Dedifferentiated amniotic fluid mesenchymal stem cell (primary cell): ENCODE measurements around the gene CAPZA1.
"Not testable (repeated sequence)": the region's sequence is repeated elsewhere in the genome, so short reads cannot be mapped to it uniquely, and the experiment has no call there.

Source experiments
- DNase-seq: peaks from one replicate; pipeline ENCODE4 v3.0.0-alpha.2; 2016; ENCODE audit errors: extremely low spot score

Gene CAPZA1

DNA sequence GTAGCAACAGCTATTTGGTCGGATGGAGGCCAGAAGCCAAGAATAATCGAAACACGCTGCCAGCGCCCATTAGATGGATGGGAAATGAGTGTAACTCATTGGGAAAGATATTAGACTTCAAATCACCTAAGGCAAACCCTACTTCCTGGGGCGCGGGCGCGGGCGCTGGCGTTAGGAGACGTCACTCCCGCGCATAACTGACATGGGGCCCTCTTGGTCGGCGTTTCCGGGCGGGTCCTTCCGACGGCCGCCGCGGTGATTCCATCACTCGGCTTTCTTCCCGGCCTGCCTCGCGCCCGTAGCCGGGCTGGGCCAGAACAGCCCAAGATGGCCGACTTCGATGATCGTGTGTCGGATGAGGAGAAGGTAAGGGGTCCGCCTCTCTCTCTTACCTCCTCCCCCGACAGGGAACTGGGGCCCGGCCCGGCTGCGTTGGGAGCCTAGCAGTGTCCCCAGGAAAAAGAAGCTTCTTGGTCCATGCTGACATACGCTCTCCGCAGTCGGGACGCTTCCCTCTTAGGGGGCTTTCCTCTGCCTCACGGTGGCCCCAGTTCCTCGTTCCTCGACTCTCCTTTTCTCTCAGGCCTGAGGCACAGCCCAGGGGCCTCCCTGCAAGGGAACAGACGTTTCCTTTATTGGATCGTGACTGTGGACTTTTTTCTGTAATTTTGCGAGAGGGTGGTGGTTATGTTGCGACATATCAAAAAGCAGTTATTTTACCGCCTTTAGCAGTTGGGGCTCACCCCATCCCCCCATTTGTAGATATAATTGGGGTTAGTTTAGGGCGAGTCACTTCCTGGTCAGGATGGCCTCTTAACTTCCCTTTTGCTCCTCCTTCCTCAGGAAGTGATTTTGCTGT is at the start of gene CAPZA1:
CAPZA1 (plus strand) TSS at position 315 of the 859 bp plus-strand sequence; CDS start at position 328, 13 bp downstream.
- DNase-seq = peak; percentile 89

DNA sequence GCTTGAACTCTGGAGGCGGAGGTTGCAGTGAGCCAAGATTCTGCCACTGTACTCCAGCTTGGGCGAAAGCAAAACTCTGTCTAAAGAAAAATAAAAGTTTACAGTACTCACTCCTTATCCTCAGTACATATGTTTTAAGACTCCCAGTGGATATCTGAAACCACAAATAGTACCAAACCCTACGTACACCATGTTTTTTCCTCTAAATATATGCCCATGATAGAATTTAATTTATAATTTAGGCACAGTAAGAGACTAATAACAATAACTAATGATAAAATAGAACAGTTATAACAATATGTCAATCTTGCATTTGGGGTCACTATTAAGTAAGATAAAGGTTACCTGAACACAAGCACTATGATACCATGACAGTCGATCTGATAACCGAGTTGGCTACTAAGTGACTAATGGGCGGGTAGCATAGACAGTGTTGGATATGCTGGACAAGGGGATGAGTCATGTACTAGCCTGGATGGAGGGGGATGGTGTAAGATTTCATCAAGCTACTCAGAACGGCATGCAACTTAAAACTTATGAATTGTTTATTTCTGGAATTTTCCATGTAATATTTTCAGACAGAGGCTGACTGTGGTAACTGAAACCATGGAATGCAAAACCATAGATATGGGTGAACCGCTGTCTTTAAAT is 44.4 kb upstream of the CAPZA1 start:
- DNase-seq = peak; percentile 97

DNA sequence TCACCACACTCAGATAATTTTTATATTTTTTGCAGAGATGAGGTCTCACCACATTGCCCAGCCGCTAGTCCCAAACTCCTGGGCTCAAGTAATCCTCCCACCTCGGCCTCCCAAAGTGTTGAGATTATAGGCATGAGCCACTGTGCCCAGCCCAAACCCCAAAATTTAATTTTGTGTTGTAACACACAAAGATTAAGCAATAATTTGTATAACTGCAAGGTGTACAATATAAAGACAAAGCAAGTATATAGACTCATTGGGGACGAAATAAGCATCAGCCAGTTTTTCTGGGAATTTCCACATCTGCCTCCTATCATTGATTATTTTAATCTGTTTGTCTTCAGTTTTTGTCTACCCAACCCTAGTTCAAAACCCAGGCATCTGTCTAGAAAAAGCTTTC is 43.4 kb upstream of the CAPZA1 start:
- DNase-seq = no peak

DNA sequence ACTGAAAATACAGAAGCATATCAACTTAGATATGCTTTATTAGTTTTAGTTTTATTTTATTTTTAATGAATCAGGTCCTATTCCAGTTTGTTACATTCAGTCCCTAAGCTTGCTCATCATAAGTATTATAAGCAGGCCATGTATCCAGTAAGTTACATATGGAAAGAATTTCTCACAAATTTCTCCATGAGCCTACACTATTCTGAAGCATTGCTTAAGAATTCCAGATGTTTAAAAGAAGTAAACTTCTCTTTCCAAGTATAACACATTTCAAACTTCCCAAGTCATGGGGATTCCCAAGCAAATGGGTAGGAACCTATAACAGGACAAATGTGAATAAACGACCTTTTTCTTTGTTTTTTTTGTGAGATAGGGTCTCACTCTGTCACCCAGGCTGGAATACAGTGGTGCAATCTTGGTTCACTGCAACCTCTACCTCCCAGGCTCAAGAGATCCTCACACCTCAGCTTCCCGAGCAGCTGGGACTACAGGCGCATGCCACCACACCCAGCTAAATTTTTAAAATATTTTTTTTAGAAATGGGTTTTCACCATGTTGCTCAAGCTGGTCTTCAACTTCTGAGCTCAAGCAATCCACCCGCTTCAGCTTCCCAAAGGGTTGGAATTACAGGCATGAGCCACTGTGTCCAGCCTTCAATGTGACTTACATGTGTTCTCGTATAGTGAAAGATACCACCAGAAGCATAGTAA is 39.7 kb upstream of the CAPZA1 start:
- peak; percentile 73 for DNase-seq

DNA sequence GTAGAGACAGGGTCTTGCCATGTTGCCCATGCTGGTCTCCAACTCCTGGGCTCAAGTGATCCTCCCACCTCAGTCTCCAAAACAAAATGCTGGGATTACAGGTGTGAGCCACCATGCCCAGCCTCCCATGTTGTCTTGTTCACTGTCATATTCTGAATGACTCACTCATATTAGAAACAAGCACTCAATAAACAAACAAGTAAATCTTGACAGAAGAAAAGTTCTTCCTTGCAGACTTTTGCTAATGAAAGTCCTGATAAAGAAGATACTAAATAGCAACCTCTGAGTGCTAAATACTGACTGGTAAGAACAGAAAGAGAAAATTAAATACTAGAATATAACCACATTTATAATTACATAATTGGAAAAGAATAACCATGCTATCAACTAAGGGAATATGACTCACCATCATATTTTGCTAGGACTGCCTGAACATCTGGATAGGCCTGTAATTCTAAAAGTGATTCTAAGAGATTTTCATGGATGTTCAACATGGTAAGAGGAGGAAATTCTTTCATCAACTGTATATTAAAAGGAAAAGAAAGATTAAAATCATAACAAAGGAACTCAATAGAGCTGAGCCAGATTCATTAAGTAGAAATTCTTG is 37.9 kb upstream of the CAPZA1 start:
- no peak for DNase-seq

DNA sequence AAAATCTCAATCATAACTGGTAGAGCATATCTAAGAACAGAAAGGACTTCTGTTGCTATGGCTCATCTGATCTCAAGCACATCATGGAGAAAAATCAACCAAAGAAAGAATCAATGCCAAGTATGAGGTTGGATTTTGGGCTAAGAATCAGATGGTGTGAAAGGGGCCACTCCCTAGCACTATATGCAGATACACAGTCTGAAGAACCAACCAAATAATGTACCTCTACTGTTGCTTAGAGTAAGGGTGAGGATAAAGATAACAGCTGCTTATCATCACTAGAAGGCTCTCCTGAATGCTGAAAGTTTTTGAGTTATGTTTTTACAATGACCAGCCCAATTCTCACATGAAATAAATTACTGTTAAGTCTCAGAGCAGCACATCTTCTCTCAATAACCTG is 36.3 kb upstream of the CAPZA1 start:
- no peak for DNase-seq

DNA sequence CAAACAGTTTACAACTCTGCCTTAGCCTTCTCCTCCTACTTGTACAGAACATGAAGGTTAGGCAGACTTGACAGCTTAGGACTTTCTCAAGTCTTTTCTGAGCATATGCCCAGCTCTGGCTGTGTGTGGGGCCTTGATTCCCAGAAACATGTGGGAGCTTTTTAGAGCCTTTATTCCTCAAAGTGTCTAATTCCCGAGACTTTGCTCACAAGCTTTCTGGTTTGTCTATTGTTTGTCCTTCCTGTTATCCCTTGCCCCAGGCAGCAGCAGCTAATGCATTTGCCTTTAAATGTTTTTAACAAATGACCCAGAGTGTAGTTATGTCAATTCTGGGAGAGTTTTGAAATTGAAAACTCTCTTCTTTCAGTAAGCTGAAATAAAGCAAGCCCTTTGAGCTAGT is 29.9 kb upstream of the CAPZA1 start:
- DNase-seq = no peak

DNA sequence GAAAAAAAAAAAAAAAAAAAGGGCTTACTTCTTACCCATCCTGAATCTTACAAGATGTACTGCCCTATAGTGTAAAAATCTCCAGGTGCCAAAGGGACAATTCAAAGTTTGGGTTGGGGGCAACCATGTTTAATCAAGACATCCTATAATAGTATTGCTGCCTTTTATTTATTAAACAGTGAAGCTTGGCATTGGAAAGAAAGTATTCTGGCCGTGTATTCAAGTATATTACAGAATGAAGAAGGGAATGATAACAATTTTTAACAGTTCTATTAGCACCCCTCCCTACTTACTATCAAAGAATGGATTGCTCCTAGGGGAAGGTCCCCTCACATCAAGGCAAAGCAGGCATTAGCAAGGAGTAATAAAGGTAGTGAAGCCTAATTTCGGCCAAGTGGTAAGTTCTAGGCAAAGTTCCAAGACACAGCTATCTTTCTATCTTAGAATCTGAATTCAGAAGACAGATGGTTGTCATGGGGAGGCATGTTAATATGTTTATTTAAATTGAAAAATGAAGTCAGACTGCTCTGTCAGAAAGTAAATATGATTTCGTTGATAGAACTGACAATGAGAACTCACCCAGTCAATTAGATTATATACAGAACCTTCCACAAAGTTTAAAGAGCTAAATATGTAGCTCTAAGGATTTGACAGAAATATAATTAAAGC is 25.3 kb upstream of the CAPZA1 start:
- no peak for DNase-seq

DNA sequence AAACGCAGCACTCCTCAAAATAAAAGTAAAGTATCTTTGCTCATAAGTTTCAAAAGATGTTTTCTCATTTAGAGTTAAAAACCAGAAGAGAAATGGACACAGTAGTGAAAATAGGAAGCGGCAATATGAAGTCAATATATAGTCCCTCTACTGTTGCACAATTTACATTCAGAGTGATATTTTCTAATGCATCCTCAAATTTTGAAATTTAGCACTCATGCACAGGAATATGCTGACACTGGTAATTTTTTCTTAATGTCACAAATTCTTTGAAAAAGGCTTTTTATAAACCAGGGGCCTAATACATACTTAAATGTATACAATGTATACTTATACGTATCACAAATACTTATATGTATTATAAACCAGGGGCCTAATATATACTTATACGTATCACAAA is 20.2 kb upstream of the CAPZA1 start:
- no peak for DNase-seq

DNA sequence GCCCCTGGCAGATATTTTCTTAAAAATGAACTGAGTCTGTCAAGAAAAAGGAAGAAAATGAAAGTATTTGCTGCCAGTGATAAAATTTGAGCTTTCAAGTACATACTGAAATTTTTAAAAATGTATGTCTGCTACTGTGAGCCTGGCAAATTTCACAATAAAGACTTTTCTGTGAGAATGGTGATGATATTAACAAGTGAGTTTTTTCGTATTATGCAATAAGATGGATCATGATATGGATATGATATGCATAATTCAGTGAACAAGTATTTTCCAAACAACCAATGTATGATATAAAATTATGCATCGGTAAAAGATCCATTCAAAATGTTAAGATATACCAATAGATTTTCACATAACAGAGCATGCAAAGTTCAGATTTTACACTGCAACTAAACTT is 16.6 kb upstream of the CAPZA1 start:
- DNase-seq = no peak

DNA sequence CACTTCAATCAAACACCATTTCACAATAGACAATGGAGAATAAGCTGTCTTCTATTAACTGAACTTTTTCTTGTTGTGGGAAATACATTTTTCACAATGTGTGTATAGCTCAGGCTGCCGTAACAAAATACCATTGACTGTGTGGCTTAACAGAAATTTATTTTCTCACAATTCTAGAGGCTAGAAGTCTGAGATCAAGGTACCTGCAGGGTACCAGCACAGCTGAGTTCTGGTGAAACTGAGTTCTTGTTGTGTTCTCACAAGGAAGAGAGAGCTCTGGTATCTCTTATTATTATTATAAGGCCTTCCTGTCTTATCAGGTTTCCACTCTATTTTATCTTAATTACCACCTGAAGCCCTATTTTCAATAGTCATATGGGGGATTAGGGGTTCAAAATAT is 16.1 kb upstream of the CAPZA1 start:
- no peak for DNase-seq

DNA sequence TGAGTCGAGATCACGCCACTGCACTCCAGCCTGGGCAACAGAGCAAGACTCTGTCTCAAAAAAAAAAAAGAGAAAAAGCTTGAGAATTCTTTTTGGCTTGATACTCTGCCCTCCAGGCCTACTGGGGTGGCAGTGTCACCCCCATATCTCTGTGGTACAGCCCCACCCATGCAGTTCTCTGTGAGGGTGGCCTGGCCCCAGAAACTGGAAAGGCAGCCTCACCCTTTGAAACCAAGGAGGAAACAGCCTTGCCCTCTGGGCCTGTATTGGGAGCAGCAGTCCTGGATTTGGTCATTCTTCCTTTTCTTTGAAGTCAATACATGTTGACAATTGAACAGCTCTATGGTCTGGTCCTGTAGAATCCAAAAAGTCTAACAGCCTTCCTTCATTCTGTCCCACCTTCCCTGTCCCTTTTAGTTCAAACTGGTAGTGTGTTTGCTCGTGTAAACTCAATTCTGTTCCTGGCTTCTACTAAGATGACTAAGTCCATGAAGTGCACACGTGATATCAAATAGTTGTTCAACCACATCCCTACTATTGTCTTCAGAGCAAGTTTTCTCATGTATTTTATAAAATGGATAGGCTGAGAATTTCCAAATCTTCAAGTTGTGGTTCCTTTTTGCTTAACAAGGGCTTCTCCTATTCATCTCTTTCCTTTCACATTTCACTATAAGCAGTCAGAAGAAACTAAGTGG is 13.9 kb upstream of the CAPZA1 start:
- no peak for DNase-seq

DNA sequence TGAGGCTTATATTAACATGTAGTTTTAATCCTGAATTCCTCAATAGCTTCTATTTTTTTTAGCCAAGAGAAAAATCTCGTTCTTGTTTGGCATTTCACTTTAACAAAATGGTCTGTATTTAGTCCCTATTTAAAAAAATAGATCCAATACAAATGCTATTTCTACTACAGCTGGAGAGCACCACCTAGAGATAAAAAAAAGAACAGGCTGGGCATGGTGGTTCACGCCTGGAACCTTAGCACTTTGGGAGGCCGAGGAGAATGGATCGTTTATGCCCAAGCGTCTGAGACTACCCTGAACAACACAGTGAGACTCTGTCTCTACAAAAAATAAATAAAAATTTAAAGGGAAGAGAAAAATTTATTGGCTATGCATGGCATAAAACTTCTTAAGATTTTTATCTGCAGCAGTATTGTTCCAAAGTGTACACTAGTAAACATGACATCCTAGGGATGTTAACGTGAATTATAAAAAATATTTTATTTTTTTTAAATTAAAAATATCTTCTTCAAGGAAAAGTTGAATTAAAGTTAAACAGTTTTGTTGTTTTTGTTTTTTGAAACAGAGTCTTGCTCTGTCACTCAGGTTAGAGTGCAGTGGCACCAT is 5.1 kb upstream of the CAPZA1 start:
- DNase-seq = peak; percentile 63

DNA sequence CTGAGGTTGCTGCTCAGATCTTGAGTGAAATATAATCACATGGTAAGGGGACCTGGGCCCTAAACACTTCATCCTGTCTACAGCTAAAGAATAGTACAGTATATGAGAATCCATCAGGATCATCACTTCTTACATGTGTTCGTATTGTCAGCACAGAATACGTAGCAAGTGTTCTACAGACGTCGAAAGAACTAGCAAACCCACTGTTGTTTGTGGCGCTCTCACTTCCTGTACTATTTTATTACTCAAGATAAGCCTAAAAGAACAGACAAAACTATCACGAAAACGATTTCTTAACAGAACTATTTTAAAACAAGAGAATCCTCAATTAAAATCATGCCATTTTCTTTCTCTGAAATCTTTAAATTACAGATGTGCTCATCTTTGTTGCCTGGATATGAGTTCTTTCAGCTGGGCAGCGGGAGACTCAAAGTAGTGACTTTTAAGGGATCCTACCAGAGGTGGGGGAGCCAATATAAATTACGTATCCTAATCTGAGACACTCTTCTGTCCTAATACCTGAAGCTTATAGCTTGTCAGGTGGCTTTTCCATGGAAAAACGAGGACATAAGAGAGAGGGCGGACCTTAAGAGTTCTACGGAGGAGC is 1.4 kb upstream of the CAPZA1 start:
- DNase-seq = no peak

DNA sequence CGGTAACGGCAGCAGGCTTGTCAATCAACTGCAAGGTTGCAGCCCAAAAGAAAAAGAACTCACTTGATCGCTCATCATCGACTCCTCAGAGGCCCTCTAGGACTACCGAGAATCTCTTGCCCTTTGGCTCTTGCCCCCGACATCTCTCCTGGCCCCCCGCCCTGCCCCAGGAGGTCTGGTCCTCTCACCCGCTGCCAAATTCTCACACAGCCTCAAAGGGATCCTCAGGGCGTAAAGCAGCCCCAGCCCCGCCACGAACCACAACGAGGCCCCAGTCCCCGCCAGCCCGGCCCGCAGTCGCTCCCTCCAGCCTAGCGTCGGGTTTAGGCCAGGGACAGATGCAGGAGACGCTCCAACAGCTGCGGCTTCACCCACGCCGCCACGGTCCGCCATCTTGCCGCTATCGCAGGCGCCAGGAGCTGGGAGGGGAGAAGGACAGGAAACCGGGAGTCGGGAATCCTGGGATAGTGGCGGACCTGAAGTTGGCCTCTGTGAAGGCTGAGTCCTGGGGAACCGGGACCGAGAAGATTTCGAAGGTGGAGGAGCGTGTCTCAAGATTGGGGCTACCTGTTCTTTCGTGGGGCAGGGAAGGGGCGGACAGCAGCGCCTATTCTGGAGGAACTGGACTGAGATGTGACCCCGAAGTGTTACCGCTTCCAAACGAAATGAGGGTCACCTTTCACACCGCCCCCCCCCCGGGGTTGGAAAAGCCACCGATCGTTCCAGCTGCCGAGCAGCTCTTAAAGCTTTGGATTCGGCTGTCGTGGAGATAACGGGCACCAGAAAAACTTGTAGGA is 713 bp upstream of the CAPZA1 start, which contains the start of gene ST7L:
ST7L (minus strand) TSS at position 421 of the 797 bp plus-strand sequence; CDS start at position 393, 28 bp downstream.
- DNase-seq = peak; percentile 59

DNA sequence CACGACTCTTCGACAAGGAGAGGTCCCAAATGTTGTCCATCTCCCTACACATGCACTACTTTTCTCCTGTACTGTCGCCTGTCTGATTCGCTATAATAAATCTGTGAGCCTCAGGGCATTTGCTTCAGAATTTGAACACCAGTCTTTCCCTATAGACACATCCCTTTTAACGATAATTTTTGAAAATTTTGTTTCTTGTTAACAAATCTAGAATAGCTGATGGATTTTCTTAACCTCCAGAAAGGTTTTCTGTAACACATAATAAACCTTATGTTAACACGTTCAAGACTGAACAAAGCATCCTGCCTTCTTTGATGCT is 704 bp downstream of the CAPZA1 start:
- no peak for DNase-seq

DNA sequence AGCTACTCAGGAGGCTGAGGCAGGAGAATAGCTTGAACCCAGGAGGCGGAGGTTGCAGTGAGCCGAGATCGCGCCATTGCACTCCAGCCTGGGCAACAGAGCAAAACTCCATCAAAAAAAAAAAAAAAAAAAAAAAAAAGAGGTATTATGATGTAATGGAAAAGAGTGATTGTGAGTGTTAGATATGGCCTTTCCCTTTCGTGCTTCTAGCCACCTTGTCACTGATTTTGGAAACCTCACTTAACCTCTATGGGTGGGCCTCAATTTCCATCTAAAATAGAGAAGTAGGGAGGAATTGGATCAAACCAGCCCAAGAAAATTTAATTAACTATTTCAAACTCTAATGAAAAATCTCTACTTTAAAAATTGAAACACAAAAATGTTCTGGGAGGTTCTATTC is 4.9 kb downstream of the CAPZA1 start:
- DNase-seq = not testable (repeated sequence)

DNA sequence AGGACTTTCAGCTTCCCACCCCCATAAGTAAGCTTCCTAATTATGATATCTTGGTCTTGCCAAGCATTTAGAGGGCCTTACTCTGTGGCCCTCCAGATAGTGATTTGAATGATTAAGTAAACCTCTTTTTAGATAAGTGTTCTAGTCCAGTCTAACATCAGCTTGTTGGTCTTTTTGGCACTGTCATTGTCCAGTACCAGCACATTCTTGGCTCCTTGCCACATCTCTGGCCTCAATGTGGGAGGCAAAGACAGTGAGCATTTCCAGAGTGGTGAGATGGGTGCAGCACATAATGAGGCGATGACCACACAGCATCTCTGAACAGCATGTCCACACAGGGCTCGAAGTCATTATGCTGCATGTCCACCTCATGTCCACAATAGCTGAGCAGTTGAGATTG is 6.1 kb downstream of the CAPZA1 start:
- DNase-seq = no peak

DNA sequence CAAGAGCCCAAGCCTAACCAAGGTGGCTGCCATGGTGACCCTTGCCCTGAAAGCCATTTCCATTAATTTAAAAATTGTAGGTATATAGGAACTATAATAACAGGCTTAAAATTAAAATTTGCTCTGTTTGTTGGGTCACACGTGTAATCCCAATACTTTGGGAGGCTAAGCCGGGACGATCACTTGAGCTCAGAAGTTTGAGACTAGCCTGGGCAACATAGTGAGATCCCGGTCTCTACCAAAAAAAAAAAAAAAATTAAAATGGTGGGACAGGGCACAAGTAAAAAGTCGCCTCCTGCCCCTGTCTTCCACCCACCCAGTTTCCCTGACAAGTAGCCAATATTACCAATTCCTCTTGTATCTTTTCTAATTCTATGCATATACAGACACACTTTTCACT is 6.6 kb downstream of the CAPZA1 start:
- no peak for DNase-seq
